HUES64 (cell line): ENCODE results near the gene POLD2.
A peak's percentile ranks its signal among the peaks of the same experiment; 100 is the strongest.

Source experiments
- H3K27ac ChIP-seq: 2 replicates; pipeline ENCODE4 v1.7.0; 2013; ENCODE audit warnings: low read depth, low read length, inconsistent platforms
- H3K27me3 ChIP-seq: 2 replicates; pipeline ENCODE4 v1.6.1; 2013; ENCODE audit warnings: mild to moderate bottlenecking, low read length; ENCODE audit not compliant: insufficient read depth
- H3K36me3 ChIP-seq: 2 replicates; pipeline ENCODE4 v1.6.1; 2013; ENCODE audit warnings: mild to moderate bottlenecking, low read length; ENCODE audit not compliant: insufficient read depth
- H3K4me1 ChIP-seq: 2 replicates; pipeline ENCODE4 v1.6.1; 2013; ENCODE audit warnings: mild to moderate bottlenecking, low read length, moderate library complexity; ENCODE audit not compliant: insufficient read depth
- H3K4me3 ChIP-seq: 2 replicates; pipeline ENCODE4 v1.5.1; 2013; ENCODE audit warnings: mild to moderate bottlenecking, low read length, moderate library complexity
- H3K9ac ChIP-seq: 2 replicates; pipeline ENCODE4 v1.6.1; 2013; ENCODE audit warnings: mild to moderate bottlenecking, low read depth, low read length
- H3K9me3 ChIP-seq: 2 replicates; pipeline ENCODE4 v1.6.1; 2013; ENCODE audit warnings: low read depth, low read length; ENCODE audit not compliant: insufficient read depth
- WGBS: fragments of 150-250, 120-280 bp; methylation state at CpG from one replicate; pipeline ENCODE4 v1.1.7; 2013; ENCODE audit warnings: missing lambda C conversion rate; 5-methylcytosine and 5-hydroxymethylcytosine counted together

Gene POLD2

GRCh38 chr7:44150966-44151941, 27.9 kb upstream of the POLD2 start:
- H3K27me3 ChIP-seq: peaks cover 4% of the 10 kb centered on the region; the same call in 1 of the 2 replicates
- H3K36me3 ChIP-seq: no peaks in the 10 kb centered on the region
- no peak overlapping the region for H3K27ac ChIP-seq
- H3K9ac ChIP-seq: no peak overlapping the region
- no peaks in the 10 kb centered on the region for H3K9me3 ChIP-seq
- WGBS: 91% methylated on average over 16 of the region's 16 CpGs
- no peak overlapping the region for H3K4me3 ChIP-seq
- H3K4me1 ChIP-seq: peaks cover 17% of the 10 kb centered on the region

- H3K9me3 ChIP-seq: no peaks in the 10 kb centered on the region
- H3K9ac ChIP-seq: no peak overlapping the region
- no peak overlapping the region for H3K4me3 ChIP-seq
- no peak overlapping the region for H3K27ac ChIP-seq
- no peaks in the 10 kb centered on the region for H3K36me3 ChIP-seq
- peaks cover 18% of the 10 kb centered on the region for H3K4me1 ChIP-seq
- 91% methylated on average over 5 of the region's 5 CpGs for WGBS
- H3K27me3 ChIP-seq: peaks cover 9% of the 10 kb centered on the region
Measured at GRCh38 chr7:44150466-44150832, 27.1 kb upstream of the POLD2 start.

GRCh38 chr7:44149571-44150465, 26.5 kb upstream of the POLD2 start:
- Histone ChIP-seq H3K9me3 (no peaks in the 10 kb centered on the region), H3K36me3 (no peaks in the 10 kb centered on the region), H3K9ac (no peak overlapping the region), H3K27ac (no peak overlapping the region), H3K4me3 (no peak overlapping the region), H3K4me1 (peaks cover 18% of the 10 kb centered on the region), H3K27me3 (peaks cover 16% of the 10 kb centered on the region)
- 93% methylated on average over 18 of the region's 18 CpGs for WGBS

GRCh38 chr7:44148961-44149536, 25.7 kb upstream of the POLD2 start:
- Histone ChIP-seq H3K36me3 (no peaks in the 10 kb centered on the region), H3K27ac (no peak overlapping the region), H3K4me3 (no peak overlapping the region), H3K27me3 (peaks cover 23% of the 10 kb centered on the region), H3K9ac (no peak overlapping the region), H3K9me3 (no peaks in the 10 kb centered on the region), H3K4me1 (peaks cover 18% of the 10 kb centered on the region)
- 92% methylated on average over 8 of the region's 9 CpGs for WGBS

GRCh38 chr7:44148166-44148565, 24.8 kb upstream of the POLD2 start:
- peaks cover 18% of the 10 kb centered on the region for H3K4me1 ChIP-seq
- 88% methylated on average over 2 of the region's 2 CpGs for WGBS
- no peaks in the 10 kb centered on the region for H3K36me3 ChIP-seq
- H3K9me3 ChIP-seq: no peaks in the 10 kb centered on the region
- no peak overlapping the region for H3K27ac ChIP-seq
- H3K4me3 ChIP-seq: no peak overlapping the region
- no peak overlapping the region for H3K9ac ChIP-seq
- H3K27me3 ChIP-seq: peaks cover 30% of the 10 kb centered on the region

GRCh38 chr7:44147026-44147991, 24.0 kb upstream of the POLD2 start:
- Histone ChIP-seq H3K4me3 (no peak overlapping the region), H3K4me1 (peaks cover 18% of the 10 kb centered on the region), H3K27ac (no peak overlapping the region), H3K36me3 (no peaks in the 10 kb centered on the region), H3K9ac (no peak overlapping the region), H3K27me3 (peaks cover 30% of the 10 kb centered on the region), H3K9me3 (no peaks in the 10 kb centered on the region)
- 77% methylated on average over 33 of the region's 33 CpGs for WGBS

- H3K27ac ChIP-seq: no peak overlapping the region
Measured at GRCh38 chr7:44145969-44146911, 22.9 kb upstream of the POLD2 start.

GRCh38 chr7:44145479-44145968, 22.2 kb upstream of the POLD2 start:
- Histone ChIP-seq H3K9me3 (no peaks in the 10 kb centered on the region), H3K27ac (no peak overlapping the region), H3K9ac (no peak overlapping the region), H3K36me3 (no peaks in the 10 kb centered on the region), H3K4me1 (peaks cover 18% of the 10 kb centered on the region), H3K27me3 (peaks cover 30% of the 10 kb centered on the region), H3K4me3 (peak overlapping the region; percentile 66)
- 17% methylated on average over 53 of the region's 53 CpGs for WGBS

More at GRCh38 chr7:44145969-44146911, 22.9 kb upstream of the POLD2 start:
- Histone ChIP-seq H3K9ac (no peak overlapping the region; the same call in 1 of the 2 replicates), H3K4me1 (peaks cover 18% of the 10 kb centered on the region), H3K9me3 (no peaks in the 10 kb centered on the region), H3K27me3 (peaks cover 30% of the 10 kb centered on the region), H3K4me3 (peak overlapping the region; percentile 66), H3K36me3 (no peaks in the 10 kb centered on the region)
- 29% methylated on average over 54 of the region's 65 CpGs for WGBS

GRCh38 chr7:44144968-44145478, 21.7 kb upstream of the POLD2 start:
- Histone ChIP-seq H3K36me3 (no peaks in the 10 kb centered on the region), H3K9me3 (no peaks in the 10 kb centered on the region), H3K4me1 (peaks cover 18% of the 10 kb centered on the region), H3K27me3 (peaks cover 30% of the 10 kb centered on the region), H3K9ac (no peak overlapping the region), H3K4me3 (peak overlapping the region; percentile 66), H3K27ac (no peak overlapping the region)
- WGBS: 84% methylated on average over 31 of the region's 31 CpGs
